Mucosa of descending colon (tissue), 3 donors: ENCODE results near the gene CLASP2. TPM values are rescaled to one million over a fixed set of nuclear protein-coding genes. Genes with fewer than 3 reads are reported as not detected.
"Not testable (repeated sequence)": the region's sequence is repeated elsewhere in the genome, so short reads cannot be mapped to it uniquely, and the experiment has no call there.

Source experiments
- ATAC-seq: fragments of 200-7000 bp; cut with Tn5 transposase; one replicate; pipeline ENCODE4 v1.9.1; 2020; ENCODE audit warnings: mild to moderate bottlenecking, moderate library complexity
- DNase-seq, 3 donors: peaks; one replicate each; pipeline ENCODE4 v3.0.0-alpha.2; 2020
- H3K36me3 ChIP-seq: fragments of 200-600 bp; one replicate; pipeline ENCODE4 v1.8.0; 2021; ENCODE audit warnings: low read depth, mild to moderate bottlenecking
- H3K4me1 ChIP-seq: fragments of 200-600 bp; one replicate; pipeline ENCODE4 v1.8.0; 2021; ENCODE audit warnings: low read depth, mild to moderate bottlenecking
- H3K4me3 ChIP-seq: fragments of 200-600 bp; one replicate; pipeline ENCODE4 v1.8.0; 2021; ENCODE audit warnings: mild to moderate bottlenecking
- H3K9me3 ChIP-seq: fragments of 200-600 bp; one replicate; pipeline ENCODE4 v1.8.0; 2021; ENCODE audit warnings: mild to moderate bottlenecking
- CTCF ChIP-seq: fragments of 200-600 bp; IDR thresholded peaks from one replicate; pipeline ENCODE4 v1.8.0; 2022; ENCODE audit warnings: antibody characterized with exemption, mild to moderate bottlenecking
- intact Hi-C, 2 donors: fragments of 100-400 bp; cut with DNase I in 1 of 2; cut with micrococcal nuclease in 1 of 2; formaldehyde crosslinking; loops; one replicate each; pipeline versions ENCODE4 v1.11.0 to v1.11.1; 2022; cut with DNase I, micrococcal nuclease
- total RNA-seq, 3 donors: library from RNA; stranded (reverse); fragmentation: NEBNext Ultra II Directional in 2 of 3; extraction: Animal tissue kit (Norgen Biotek cat#: 25700) in 2 of 3; gene quantifications; one replicate each; pipeline versions ENCODE4 v1.2.1 to v1.2.4, GENCODE V29; 2021 to 2023
- donor health status: DM: no; HTN: no; CAD: no; lungs with moderate emphysema.
- donor health status: DM: no; HTN: no; CAD: no.
- donor health status: DM: no; HTN: yes; CAD: no.

CLASP2 gene
- total RNA-seq, 3 donors from 2014 or later = 33.6 to 66.6 (median 44.5) TPM

DNA sequence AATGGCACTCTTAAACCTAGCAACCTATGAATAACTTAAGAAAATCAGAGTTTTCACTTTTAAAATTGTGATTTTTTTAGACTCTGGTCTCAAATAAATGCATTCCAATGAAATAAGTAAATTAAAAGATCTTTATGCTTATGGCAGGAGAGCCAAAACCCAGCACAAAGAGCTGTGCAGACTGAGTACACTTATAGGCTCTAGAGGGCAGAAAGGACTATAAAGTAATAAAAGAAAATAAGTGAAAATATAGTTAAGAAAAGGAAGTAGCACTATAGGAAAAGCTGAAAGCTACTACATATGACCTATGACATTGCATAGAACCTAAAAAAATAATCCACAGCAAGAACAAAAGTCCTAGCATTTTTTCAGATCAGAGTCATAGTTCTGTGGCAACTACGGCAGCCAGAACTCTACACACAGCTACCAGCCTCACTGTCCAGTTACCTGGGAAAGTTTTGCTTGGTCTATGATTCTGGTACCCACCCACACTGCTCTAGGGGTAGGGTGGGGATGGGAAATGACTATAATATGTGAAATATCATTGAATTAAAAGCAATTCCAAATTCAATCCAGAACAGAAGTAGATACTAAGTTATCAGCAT, 30.5 kb downstream of the CLASP2 start:
- TF ChIP-seq CTCF = no peak
- Histone ChIP-seq H3K4me1 (no peaks in the 10 kb centered on the region), H3K36me3 (no peaks in the 10 kb centered on the region), H3K9me3 (no peaks in the 10 kb centered on the region), H3K4me3 (no peak overlapping the region)
- ATAC-seq (no peak), DNase-seq (no peak)
- intact Hi-C loops = no loop called here

- TF ChIP-seq CTCF = no peak
- ATAC-seq = no peak
- no peak for DNase-seq
These were observed 35.3 kb downstream of the CLASP2 start for GRCh38 chr3:33682770-33683169.

GRCh38 chr3:33681667-33682066, 36.4 kb downstream of the CLASP2 start:
- no peaks in the 10 kb centered on the region for H3K4me1 ChIP-seq
- ATAC-seq (no peak), DNase-seq (no peak)
- H3K36me3 ChIP-seq = no peaks in the 10 kb centered on the region
- H3K9me3 ChIP-seq = no peaks in the 10 kb centered on the region
- intact Hi-C loops = no loop called here
- no peak for TF ChIP-seq CTCF
- H3K4me3 ChIP-seq = no peak overlapping the region

More at GRCh38 chr3:33682770-33683169, 35.3 kb downstream of the CLASP2 start:
- Histone ChIP-seq H3K4me1 (no peaks in the 10 kb centered on the region), H3K9me3 (no peaks in the 10 kb centered on the region), H3K36me3 (no peaks in the 10 kb centered on the region), H3K4me3 (no peak overlapping the region)
- intact Hi-C loops = no loop called here

DNA sequence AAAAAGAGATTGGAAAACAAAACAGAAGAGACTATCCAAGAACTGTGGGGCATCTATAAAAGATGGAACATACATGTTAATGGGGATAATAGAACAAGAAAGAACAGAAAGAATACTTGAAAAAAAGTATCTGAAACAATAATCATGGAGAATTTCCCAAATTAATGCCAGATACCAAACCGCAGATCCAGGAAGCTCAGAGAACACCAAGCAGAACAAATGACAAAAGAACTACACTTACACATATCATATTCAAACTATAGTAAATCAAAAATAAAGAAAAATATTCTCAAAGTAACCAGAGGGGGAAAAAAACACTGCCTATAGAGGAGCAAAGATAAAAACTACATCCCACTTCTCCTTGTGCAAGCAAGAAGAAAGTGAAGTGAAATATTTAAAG, 40.0 kb downstream of the CLASP2 start:
- H3K9me3 ChIP-seq = no peaks in the 10 kb centered on the region

DNA sequence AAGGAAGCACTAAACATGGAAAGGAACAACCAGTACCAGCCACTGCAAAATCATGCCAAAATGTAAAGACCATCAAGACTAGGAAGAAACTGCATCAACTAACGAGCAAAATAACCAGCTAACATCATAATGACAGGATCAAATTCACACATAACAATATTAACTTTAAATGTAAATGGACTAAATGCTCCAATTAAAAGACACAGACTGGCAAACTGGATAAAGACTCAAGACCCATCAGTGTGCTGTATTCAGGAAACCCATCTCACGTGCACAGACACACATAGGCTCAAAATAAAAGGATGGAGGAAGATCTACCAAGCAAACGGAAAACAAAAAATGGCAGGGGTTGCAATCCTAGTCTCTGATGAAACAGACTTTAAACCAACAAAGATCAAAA, 44.6 kb downstream of the CLASP2 start:
- H3K9me3 ChIP-seq, DNase-seq, H3K4me1 ChIP-seq, H3K4me3 ChIP-seq, intact Hi-C loops, ATAC-seq, H3K36me3 ChIP-seq: not testable (repeated sequence)

More for the DNA sequence above, 40.0 kb downstream of the CLASP2 start:
- DNase-seq (no peak), ATAC-seq (no peak)
- Histone ChIP-seq H3K4me3 (no peak overlapping the region), H3K36me3 (no peaks in the 10 kb centered on the region), H3K4me1 (no peaks in the 10 kb centered on the region)
- intact Hi-C loops = no loop called here
- TF ChIP-seq CTCF = no peak

DNA sequence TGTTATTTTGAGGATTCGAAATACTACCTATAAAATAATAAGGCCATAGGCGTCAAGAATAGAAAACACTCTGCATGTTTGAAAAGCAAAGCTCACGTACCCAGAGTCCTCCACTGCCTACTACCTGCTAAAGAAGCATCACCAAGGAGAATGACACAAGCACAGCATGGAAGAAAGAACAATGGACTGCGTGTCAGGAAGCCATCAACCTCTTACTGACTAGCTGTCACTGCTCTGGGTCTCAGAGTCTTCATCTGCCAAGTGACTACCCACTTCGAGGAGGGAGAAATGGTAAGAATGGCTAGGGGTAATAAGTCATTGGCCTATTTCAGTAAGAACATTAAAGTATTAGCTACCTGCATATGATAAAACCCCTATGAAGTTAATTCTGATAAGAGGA, 49.4 kb downstream of the CLASP2 start:
- intact Hi-C loops = no loop called here
- no peak for TF ChIP-seq CTCF
- H3K9me3 ChIP-seq = no peaks in the 10 kb centered on the region
- H3K36me3 ChIP-seq = no peaks in the 10 kb centered on the region
- DNase-seq (no peak), ATAC-seq (no peak)
- H3K4me1 ChIP-seq = no peaks in the 10 kb centered on the region
- H3K4me3 ChIP-seq = no peak overlapping the region
